ENCODE data around the gene SLC35F4. TPM values are rescaled to one million over a fixed set of nuclear protein-coding genes. Genes with fewer than 3 reads are reported as not detected.
"Not testable (repeated sequence)": the region's sequence is repeated elsewhere in the genome, so short reads cannot be mapped to it uniquely, and the experiment has no call there.

The SLC35F4 gene
- polyA plus RNA-seq, 1 donor from 2014 or later = 21.0 TPM

DNA sequence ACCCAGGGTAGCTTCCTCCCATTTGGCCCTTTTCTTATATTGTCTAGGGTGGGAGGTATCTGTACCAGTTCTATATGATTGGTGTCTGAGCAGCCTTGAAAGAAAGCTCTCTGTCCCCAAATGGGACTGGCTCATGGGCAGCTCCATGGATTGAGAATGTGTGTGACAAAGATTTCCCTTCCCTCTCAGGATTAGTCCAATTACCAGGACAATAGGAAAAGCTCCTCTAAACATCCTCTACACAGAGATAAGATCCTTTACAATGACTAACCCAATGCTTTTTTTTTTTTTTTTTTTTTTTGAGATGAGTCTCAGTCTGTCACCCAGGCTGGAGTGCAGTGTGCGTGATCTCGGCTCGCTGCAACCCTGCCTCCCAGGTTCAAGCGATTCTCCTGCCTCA is 112.1 kb downstream of the SLC35F4 start:
- Histone ChIP-seq H2AFZ (ENCODE audit: low read depth, low read length) (no peak overlapping the region), H3K4me3 (ENCODE audit: low read length) (no peak overlapping the region), H3K9ac (ENCODE audit: low read length) (no peak overlapping the region), H3K4me2 (ENCODE audit: low read length) (no peak overlapping the region), H3K9me2 (ENCODE audit: insufficient read depth, low read length) (no peaks in the 10 kb centered on the region), H3K79me2 (replicated peaks; ENCODE audit: insufficient read depth, low read length) (no peaks in the 10 kb centered on the region), H3K36me3 (ENCODE audit: insufficient read depth, low read length) (no peaks in the 10 kb centered on the region), H3K27me3 (ENCODE audit: insufficient read depth, low read depth, low read length) (no peaks in the 10 kb centered on the region), H3K9me3 (ENCODE audit: low read length) (no peaks in the 10 kb centered on the region), H4K20me1 (ENCODE audit: insufficient read depth) (no peaks in the 10 kb centered on the region), H3F3A (ENCODE audit: insufficient read depth, low read length, poor library complexity, severe bottlenecking) (no peaks in the 10 kb centered on the region), H3K27ac (ENCODE audit: low read length) (no peak overlapping the region)
- TF ChIP-seq, protein P1, sequence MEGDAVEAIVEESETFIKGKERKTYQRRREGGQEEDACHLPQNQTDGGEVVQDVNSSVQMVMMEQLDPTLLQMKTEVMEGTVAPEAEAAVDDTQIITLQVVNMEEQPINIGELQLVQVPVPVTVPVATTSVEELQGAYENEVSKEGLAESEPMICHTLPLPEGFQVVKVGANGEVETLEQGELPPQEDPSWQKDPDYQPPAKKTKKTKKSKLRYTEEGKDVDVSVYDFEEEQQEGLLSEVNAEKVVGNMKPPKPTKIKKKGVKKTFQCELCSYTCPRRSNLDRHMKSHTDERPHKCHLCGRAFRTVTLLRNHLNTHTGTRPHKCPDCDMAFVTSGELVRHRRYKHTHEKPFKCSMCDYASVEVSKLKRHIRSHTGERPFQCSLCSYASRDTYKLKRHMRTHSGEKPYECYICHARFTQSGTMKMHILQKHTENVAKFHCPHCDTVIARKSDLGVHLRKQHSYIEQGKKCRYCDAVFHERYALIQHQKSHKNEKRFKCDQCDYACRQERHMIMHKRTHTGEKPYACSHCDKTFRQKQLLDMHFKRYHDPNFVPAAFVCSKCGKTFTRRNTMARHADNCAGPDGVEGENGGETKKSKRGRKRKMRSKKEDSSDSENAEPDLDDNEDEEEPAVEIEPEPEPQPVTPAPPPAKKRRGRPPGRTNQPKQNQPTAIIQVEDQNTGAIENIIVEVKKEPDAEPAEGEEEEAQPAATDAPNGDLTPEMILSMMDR (IDR thresholded peaks at IDR 0.05; ENCODE audit: poor library complexity, severe bottlenecking) = no peak
- no peak for TF ChIP-seq EP300 (conservative IDR thresholded peaks at IDR 0.05; ENCODE audit: poor library complexity, severe bottlenecking)
- no peak for TF ChIP-seq EZH2 (IDR thresholded peaks at IDR 0.05; ENCODE audit: borderline replicate concordance, insufficient read depth, low read length, poor library complexity, severe bottlenecking)

DNA sequence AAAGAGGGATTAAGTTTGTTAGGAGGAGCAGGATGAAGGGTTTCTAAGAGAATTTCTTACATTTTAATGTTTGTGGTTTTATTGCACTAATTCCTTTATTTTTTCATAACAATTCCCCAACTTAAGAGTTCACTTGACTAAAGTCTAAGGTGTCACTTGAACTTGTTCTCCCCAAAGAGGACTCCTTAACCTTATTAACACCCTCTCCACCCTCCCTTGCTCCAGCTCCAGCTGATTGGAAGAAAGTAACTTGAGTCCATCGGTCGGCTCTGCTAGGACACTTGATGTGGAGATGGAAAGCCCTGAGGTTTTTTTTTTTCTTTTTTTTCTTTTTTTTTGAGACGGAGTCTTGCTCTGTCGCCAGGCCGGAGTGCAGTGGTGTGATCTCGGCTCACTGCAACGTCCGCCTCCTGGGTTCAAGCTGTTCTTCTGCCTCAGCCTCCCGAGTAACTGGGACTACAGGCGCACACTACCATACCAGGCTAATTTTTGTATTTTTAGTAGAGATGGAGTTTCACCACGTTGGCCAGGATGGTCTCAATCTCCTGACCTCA is 113.7 kb downstream of the SLC35F4 start:
- not testable (repeated sequence) for H3F3A ChIP-seq (ENCODE audit: insufficient read depth, low read length, poor library complexity, severe bottlenecking); H3K27me3 ChIP-seq (ENCODE audit: insufficient read depth, low read depth, low read length); H3K9me2 ChIP-seq (ENCODE audit: insufficient read depth, low read length); H3K9me3 ChIP-seq (ENCODE audit: low read length); H3K4me2 ChIP-seq (ENCODE audit: low read length); H3K36me3 ChIP-seq (ENCODE audit: insufficient read depth, low read length); H2AFZ ChIP-seq (ENCODE audit: low read depth, low read length); H3K4me3 ChIP-seq (ENCODE audit: low read length); H3K27ac ChIP-seq (ENCODE audit: low read length); H3K9ac ChIP-seq (ENCODE audit: low read length); H3K79me2 ChIP-seq (replicated peaks; ENCODE audit: insufficient read depth, low read length); H4K20me1 ChIP-seq (ENCODE audit: insufficient read depth)

- Histone ChIP-seq H2AFZ (ENCODE audit: low read depth, low read length) (no peak overlapping the region), H4K20me1 (ENCODE audit: insufficient read depth) (no peaks in the 10 kb centered on the region), H3F3A (ENCODE audit: insufficient read depth, low read length, poor library complexity, severe bottlenecking) (no peaks in the 10 kb centered on the region), H3K4me3 (ENCODE audit: low read length) (no peak overlapping the region), H3K9me2 (ENCODE audit: insufficient read depth, low read length) (no peaks in the 10 kb centered on the region), H3K36me3 (ENCODE audit: insufficient read depth, low read length) (no peaks in the 10 kb centered on the region), H3K79me2 (replicated peaks; ENCODE audit: insufficient read depth, low read length) (no peaks in the 10 kb centered on the region), H3K27me3 (ENCODE audit: insufficient read depth, low read depth, low read length) (no peaks in the 10 kb centered on the region), H3K4me2 (ENCODE audit: low read length) (no peak overlapping the region), H3K27ac (ENCODE audit: low read length) (no peak overlapping the region), H3K9me3 (ENCODE audit: low read length) (no peaks in the 10 kb centered on the region), H3K9ac (ENCODE audit: low read length) (no peak overlapping the region)
- TF ChIP-seq, protein P1 (IDR thresholded peaks at IDR 0.05; ENCODE audit: poor library complexity, severe bottlenecking) = no peak
- TF ChIP-seq EP300 (conservative IDR thresholded peaks at IDR 0.05; ENCODE audit: poor library complexity, severe bottlenecking) = no peak
- TF ChIP-seq TAF1 (IDR thresholded peaks at IDR 0.05; ENCODE audit: low read depth) = no peak
- no peak for TF ChIP-seq SMC3 (conservative IDR thresholded peaks at IDR 0.05; ENCODE audit: poor library complexity)
- no peak for TF ChIP-seq RAD21 (conservative IDR thresholded peaks at IDR 0.05)
- no peak for TF ChIP-seq REST (IDR thresholded peaks at IDR 0.05; ENCODE audit: borderline replicate concordance)
- no peak for TF ChIP-seq POLR2AphosphoS5 (IDR thresholded peaks at IDR 0.05)
Measured at GRCh38 chr14:57751400-57751799, 114.5 kb downstream of the SLC35F4 start.

Data from neural cell (in vitro differentiated cells).